GM13976 (cell line): ENCODE results near the gene ATXN1.

Experiments
- DNase-seq: peaks from one replicate; pipeline ENCODE4 v3.0.0; 2012; ENCODE audit warnings: low spot score
- CTCF ChIP-seq: IDR thresholded peaks from 2 replicates; pipeline ENCODE4 v1.5.1; 2012; ENCODE audit warnings: borderline replicate concordance, mild to moderate bottlenecking; ENCODE audit not compliant: insufficient read depth; ENCODE audit errors: extremely low read depth, missing control alignments, control extremely low read depth
- in situ Hi-C: fragments of 300-500 bp; cut with MboI; formaldehyde crosslinking; loops from one replicate; pipeline ENCODE4 v1.12.0; 2022; ENCODE audit warnings: low sequenced_read_pairs, mixed read lengths, inconsistent platforms; ENCODE audit not compliant: unreplicated experiment

The ATXN1 gene

GRCh38 chr6:16512544-16513290, 248.5 kb downstream of the ATXN1 start:
- in situ Hi-C loops = loop anchor here (25.0 kb wide), 2 partner anchors 250 to 450 kb away; partner anchors contain the start of gene ATXN1

GRCh38 chr6:16511723-16512489, 249.4 kb downstream of the ATXN1 start:
- DNase-seq = no peak
- in situ Hi-C loops = loop anchor here (25.0 kb wide), 2 partner anchors 250 to 450 kb away; partner anchors contain the start of gene ATXN1
- no peak for TF ChIP-seq CTCF

More at GRCh38 chr6:16512544-16513290, 248.5 kb downstream of the ATXN1 start:
- no peak for TF ChIP-seq CTCF
- no peak for DNase-seq

- no peak for DNase-seq
- TF ChIP-seq CTCF = peak; percentile 24
- in situ Hi-C loops = loop anchor here (25.0 kb wide), 2 partner anchors 251 to 451 kb away; partner anchors contain the start of gene ATXN1
Measured at GRCh38 chr6:16511040-16511660, 250.1 kb downstream of the ATXN1 start.

- TF ChIP-seq CTCF = no peak
- no peak for DNase-seq
- in situ Hi-C loops = loop anchor here (25.0 kb wide), 2 partner anchors 252 to 452 kb away; partner anchors contain the start of gene ATXN1
Measured at GRCh38 chr6:16510245-16510644, 251.0 kb downstream of the ATXN1 start.

- in situ Hi-C loops = loop anchor here (25.0 kb wide), 2 partner anchors 253 to 453 kb away; partner anchors contain the start of gene ATXN1
- DNase-seq = no peak
- no peak for TF ChIP-seq CTCF
Measured at GRCh38 chr6:16508959-16509358, 252.3 kb downstream of the ATXN1 start.
